GM23338 (cell line): ENCODE results near the gene AFF3.

Source experiments
- CREB1 ChIP-seq: fragments of 250-450 bp; sonication (Bioruptor Pico); IDR thresholded peaks from 2 replicates; pipeline ENCODE4 v1.5.0; 2020; ENCODE audit warnings: low read depth, mild to moderate bottlenecking, moderate library complexity
- CTCF ChIP-seq, 2 experiments: fragments of 200-600 bp in 1 of 2; sonication (generic) in 1 of 2; conservative IDR thresholded peaks; 2 replicates each; pipeline versions ENCODE4 v1.5.1 to v1.6.1; 2016 to 2017; ENCODE audit warnings: antibody characterized with exemption in 2 of 2, low read depth in 2 of 2, mild to moderate bottlenecking in 2 of 2, moderate library complexity in 1 of 2
- EZH2phosphoT487 ChIP-seq: fragments of 200-600 bp; sonication (generic); IDR thresholded peaks from one replicate; pipeline ENCODE4 v1.8.1; 2018; ENCODE audit warnings: antibody characterized with exemption; ENCODE audit not compliant: unreplicated experiment

GRCh38 chr2:100010606-100011005 lies 131.8 kb downstream of the AFF3 start:
- TF ChIP-seq EZH2phosphoT487 (no peak), CTCF (conservative IDR thresholded peaks at IDR 0.05; ENCODE audit: low read depth in 2 of 2) (no peak), CREB1 (CRISPR knock-in tag) (no peak)
